Measurements from ENCODE around the gene ARRB1.

DNA sequence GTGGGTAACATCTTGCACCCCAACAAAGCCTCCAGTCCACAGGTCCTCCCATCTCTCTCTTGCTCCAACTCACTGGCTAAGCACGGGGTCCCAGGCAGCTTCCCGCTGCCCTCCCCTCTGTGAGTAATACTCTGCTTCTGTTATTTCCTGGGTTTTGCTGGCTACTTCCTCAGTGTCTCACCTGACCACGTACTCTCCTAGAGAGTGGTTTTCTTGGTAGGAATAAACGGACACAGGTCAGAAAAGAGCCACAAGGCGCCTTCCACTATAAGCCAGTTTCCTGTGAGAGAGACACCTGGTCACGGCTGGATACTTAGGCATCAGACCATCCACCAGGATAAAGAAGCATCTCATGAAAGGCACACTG, 36.0 kb downstream of the ARRB1 start:
- TF ChIP-seq, protein P1, sequence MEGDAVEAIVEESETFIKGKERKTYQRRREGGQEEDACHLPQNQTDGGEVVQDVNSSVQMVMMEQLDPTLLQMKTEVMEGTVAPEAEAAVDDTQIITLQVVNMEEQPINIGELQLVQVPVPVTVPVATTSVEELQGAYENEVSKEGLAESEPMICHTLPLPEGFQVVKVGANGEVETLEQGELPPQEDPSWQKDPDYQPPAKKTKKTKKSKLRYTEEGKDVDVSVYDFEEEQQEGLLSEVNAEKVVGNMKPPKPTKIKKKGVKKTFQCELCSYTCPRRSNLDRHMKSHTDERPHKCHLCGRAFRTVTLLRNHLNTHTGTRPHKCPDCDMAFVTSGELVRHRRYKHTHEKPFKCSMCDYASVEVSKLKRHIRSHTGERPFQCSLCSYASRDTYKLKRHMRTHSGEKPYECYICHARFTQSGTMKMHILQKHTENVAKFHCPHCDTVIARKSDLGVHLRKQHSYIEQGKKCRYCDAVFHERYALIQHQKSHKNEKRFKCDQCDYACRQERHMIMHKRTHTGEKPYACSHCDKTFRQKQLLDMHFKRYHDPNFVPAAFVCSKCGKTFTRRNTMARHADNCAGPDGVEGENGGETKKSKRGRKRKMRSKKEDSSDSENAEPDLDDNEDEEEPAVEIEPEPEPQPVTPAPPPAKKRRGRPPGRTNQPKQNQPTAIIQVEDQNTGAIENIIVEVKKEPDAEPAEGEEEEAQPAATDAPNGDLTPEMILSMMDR (IDR thresholded peaks at IDR 0.05), result no peak
- no peak for TF ChIP-seq EZH2 (IDR thresholded peaks at IDR 0.05)
- TF ChIP-seq EZH2phosphoT487 (IDR thresholded peaks at IDR 0.05), result no peak

Measured in neural progenitor cell (in vitro differentiated cells).